OCI-LY3 (cell line): ENCODE measurements around the gene ANO6.

Experiments used
- CTCF ChIP-seq: fragments of 200-600, 300-600 bp; sonication (generic); IDR thresholded peaks from 2 replicates; pipeline ENCODE4 v1.5.1; 2014; ENCODE audit warnings: antibody characterized with exemption, low read length, low read depth
- EZH2phosphoT487 ChIP-seq: fragments of 200-600 bp; shearing (Covaris generic); IDR thresholded peaks from 2 replicates; pipeline ENCODE4 v1.6.1; 2018; ENCODE audit warnings: antibody characterized with exemption, mixed run types, low read depth

- TF ChIP-seq EZH2phosphoT487 = no peak
- no peak for TF ChIP-seq CTCF
These were observed 31.5 kb upstream of the ANO6 start for GRCh38 chr12:45184147-45184963.
